ENCODE results near the gene INKA2.
A peak's percentile ranks its signal among the peaks of the same experiment; 100 is the strongest.

The INKA2 gene

GRCh38 chr1:111775966-111776365, 36.8 kb upstream of the INKA2 start:
- no peak for DNase-seq (ENCODE audit: insufficient read length, low spot score)
- FAIRE-seq, result no peak
- TF ChIP-seq POLR2A (IDR thresholded peaks at IDR 0.05; ENCODE audit: low read depth, low read length), result no peak
- no peak for TF ChIP-seq SPI1 (IDR thresholded peaks at IDR 0.05; ENCODE audit: low read depth, low read length)
- no peak for TF ChIP-seq POLR2AphosphoS5 (IDR thresholded peaks at IDR 0.05; ENCODE audit: low read depth, low read length)
- TF ChIP-seq TAF1 (IDR thresholded peaks at IDR 0.05; ENCODE audit: low read depth, low read length), result no peak
- no peak for TF ChIP-seq PAX5 (IDR thresholded peaks at IDR 0.05; ENCODE audit: insufficient read depth, low read length, severe bottlenecking)
- no peak for TF ChIP-seq POU2F2 (IDR thresholded peaks at IDR 0.05; ENCODE audit: low read depth, low read length)

GRCh38 chr1:111770916-111771315, 31.7 kb upstream of the INKA2 start:
- no peak for FAIRE-seq
- no peak for TF ChIP-seq POU2F2 (IDR thresholded peaks at IDR 0.05; ENCODE audit: low read depth, low read length)
- TF ChIP-seq TAF1 (IDR thresholded peaks at IDR 0.05; ENCODE audit: low read depth, low read length), result no peak
- TF ChIP-seq SPI1 (IDR thresholded peaks at IDR 0.05; ENCODE audit: low read depth, low read length), result no peak
- no peak for TF ChIP-seq PAX5 (IDR thresholded peaks at IDR 0.05; ENCODE audit: insufficient read depth, low read length, severe bottlenecking)
- TF ChIP-seq POLR2A (IDR thresholded peaks at IDR 0.05; ENCODE audit: low read depth, low read length), result no peak
- no peak for TF ChIP-seq POLR2AphosphoS5 (IDR thresholded peaks at IDR 0.05; ENCODE audit: low read depth, low read length)

GRCh38 chr1:111769517-111770146, 30.4 kb upstream of the INKA2 start:
- FAIRE-seq, result peak; percentile 85
- DNase-seq (ENCODE audit: insufficient read length, low spot score), result no peak
- TF ChIP-seq POLR2AphosphoS5 (IDR thresholded peaks at IDR 0.05; ENCODE audit: low read depth, low read length), result no peak
- no peak for TF ChIP-seq PAX5 (IDR thresholded peaks at IDR 0.05; ENCODE audit: insufficient read depth, low read length, severe bottlenecking)
- TF ChIP-seq TAF1 (IDR thresholded peaks at IDR 0.05; ENCODE audit: low read depth, low read length), result no peak
- TF ChIP-seq POLR2A (IDR thresholded peaks at IDR 0.05; ENCODE audit: low read depth, low read length), result no peak
- no peak for TF ChIP-seq POU2F2 (IDR thresholded peaks at IDR 0.05; ENCODE audit: low read depth, low read length)
- no peak for TF ChIP-seq SPI1 (IDR thresholded peaks at IDR 0.05; ENCODE audit: low read depth, low read length)

More at GRCh38 chr1:111770916-111771315, 31.7 kb upstream of the INKA2 start:
- no peak for DNase-seq (ENCODE audit: insufficient read length, low spot score)

GRCh38 chr1:111768625-111769024, 29.4 kb upstream of the INKA2 start:
- DNase-seq (ENCODE audit: insufficient read length, low spot score) (no peak), FAIRE-seq (no peak)
- TF ChIP-seq POLR2AphosphoS5 (IDR thresholded peaks at IDR 0.05; ENCODE audit: low read depth, low read length) (no peak), POLR2A (IDR thresholded peaks at IDR 0.05; ENCODE audit: low read depth, low read length) (no peak), POU2F2 (IDR thresholded peaks at IDR 0.05; ENCODE audit: low read depth, low read length) (no peak), PAX5 (IDR thresholded peaks at IDR 0.05; ENCODE audit: insufficient read depth, low read length, severe bottlenecking) (no peak)

- TF ChIP-seq TAF1 (IDR thresholded peaks at IDR 0.05; ENCODE audit: low read depth, low read length) (no peak), PAX5 (IDR thresholded peaks at IDR 0.05; ENCODE audit: insufficient read depth, low read length, severe bottlenecking) (no peak), SPI1 (IDR thresholded peaks at IDR 0.05; ENCODE audit: low read depth, low read length) (no peak), POU2F2 (IDR thresholded peaks at IDR 0.05; ENCODE audit: low read depth, low read length) (no peak), POLR2AphosphoS5 (IDR thresholded peaks at IDR 0.05; ENCODE audit: low read depth, low read length) (no peak), POLR2A (IDR thresholded peaks at IDR 0.05; ENCODE audit: low read depth, low read length) (no peak)
- DNase-seq (ENCODE audit: insufficient read length, low spot score), result no peak
These were observed 28.8 kb upstream of the INKA2 start for GRCh38 chr1:111768023-111768422.

GRCh38 chr1:111762332-111762731, 23.1 kb upstream of the INKA2 start:
- FAIRE-seq (no peak), DNase-seq (ENCODE audit: insufficient read length, low spot score) (no peak)
- TF ChIP-seq POLR2AphosphoS5 (IDR thresholded peaks at IDR 0.05; ENCODE audit: low read depth, low read length), result no peak
- no peak for TF ChIP-seq TAF1 (IDR thresholded peaks at IDR 0.05; ENCODE audit: low read depth, low read length)

More at GRCh38 chr1:111768023-111768422, 28.8 kb upstream of the INKA2 start:
- FAIRE-seq, result no peak

- FAIRE-seq (no peak), DNase-seq (ENCODE audit: insufficient read length, low spot score) (no peak)
- TF ChIP-seq POU2F2 (IDR thresholded peaks at IDR 0.05; ENCODE audit: low read depth, low read length) (no peak), POLR2A (IDR thresholded peaks at IDR 0.05; ENCODE audit: low read depth, low read length) (no peak), PAX5 (IDR thresholded peaks at IDR 0.05; ENCODE audit: insufficient read depth, low read length, severe bottlenecking) (no peak), POLR2AphosphoS5 (IDR thresholded peaks at IDR 0.05; ENCODE audit: low read depth, low read length) (no peak)
These were observed 22.5 kb upstream of the INKA2 start for GRCh38 chr1:111761717-111762116.

- TF ChIP-seq PAX5 (IDR thresholded peaks at IDR 0.05; ENCODE audit: insufficient read depth, low read length, severe bottlenecking), result no peak
- no peak for TF ChIP-seq POU2F2 (IDR thresholded peaks at IDR 0.05; ENCODE audit: low read depth, low read length)
- TF ChIP-seq SPI1 (IDR thresholded peaks at IDR 0.05; ENCODE audit: low read depth, low read length), result no peak
- TF ChIP-seq TAF1 (IDR thresholded peaks at IDR 0.05; ENCODE audit: low read depth, low read length), result no peak
- TF ChIP-seq POLR2A (IDR thresholded peaks at IDR 0.05; ENCODE audit: low read depth, low read length), result no peak
- no peak for TF ChIP-seq POLR2AphosphoS5 (IDR thresholded peaks at IDR 0.05; ENCODE audit: low read depth, low read length)
- FAIRE-seq (no peak), DNase-seq (ENCODE audit: insufficient read length, low spot score) (no peak)
These were observed 19.2 kb upstream of the INKA2 start for GRCh38 chr1:111758373-111758772.

GRCh38 chr1:111756124-111756513, 16.9 kb upstream of the INKA2 start:
- FAIRE-seq, result no peak
- TF ChIP-seq POLR2AphosphoS5 (IDR thresholded peaks at IDR 0.05; ENCODE audit: low read depth, low read length) (no peak), SPI1 (IDR thresholded peaks at IDR 0.05; ENCODE audit: low read depth, low read length) (no peak)
- no peak for DNase-seq (ENCODE audit: insufficient read length, low spot score)

GRCh38 chr1:111755331-111756123, 16.3 kb upstream of the INKA2 start, which contains the start of gene DDX20:
TSS of gene DDX20 (plus strand) at chr1:111755901. CDS start at chr1:111755925, 24 bp downstream.
- DNase-seq (ENCODE audit: insufficient read length, low spot score), result peak; percentile 90
- peak; percentile 98 for FAIRE-seq
- TF ChIP-seq POLR2A (IDR thresholded peaks at IDR 0.05; ENCODE audit: low read depth, low read length) (peak; percentile 92), PAX5 (IDR thresholded peaks at IDR 0.05; ENCODE audit: insufficient read depth, low read length, severe bottlenecking) (no peak), SPI1 (IDR thresholded peaks at IDR 0.05; ENCODE audit: low read depth, low read length) (peak; percentile 51), POLR2AphosphoS5 (IDR thresholded peaks at IDR 0.05; ENCODE audit: low read depth, low read length) (peak; percentile 96), POU2F2 (IDR thresholded peaks at IDR 0.05; ENCODE audit: low read depth, low read length) (peak; percentile 83), TAF1 (IDR thresholded peaks at IDR 0.05; ENCODE audit: low read depth, low read length) (peak; percentile 94)
